SK-N-SH (cell line): ENCODE data around the gene EPB41L2. TPM values are rescaled to one million over a fixed set of nuclear protein-coding genes. Genes with fewer than 3 reads are reported as not detected.

Experiments used
- CTCF ChIA-PET: fragments of 300-600, 350-600 bp; formaldehyde crosslinking; extraction: SDS; loops from one replicate; lab custom pipeline; 2021; lab: Yijun Ruan, JAX
- POLR2A ChIA-PET: fragments of 350-600 bp; sonication (Branson Sonifier 250); formaldehyde crosslinking; extraction: SDS; loops from one replicate; lab custom pipeline; 2020; ENCODE audit warnings: antibody characterized with exemption, inconsistent platforms; lab: Yijun Ruan, JAX
- DNase-seq: peaks from one replicate; pipeline ENCODE4 v3.0.0; 2012
- H2AFZ ChIP-seq: fragments of 200-600 bp; sonication (generic); 2 replicates; pipeline ENCODE4 v1.8.1; 2016; ENCODE audit warnings: antibody characterized with exemption, mild to moderate bottlenecking, low read depth
- H3F3A ChIP-seq: fragments of 200-600 bp; sonication (generic); replicated peaks from 2 replicates; pipeline ENCODE3; 2016; ENCODE audit warnings: antibody characterized with exemption, mild to moderate bottlenecking; ENCODE audit not compliant: insufficient read depth
- H3K27ac ChIP-seq, 2 experiments: fragments of 200-500 bp in 1 of 2; fragments of 200-600 bp in 1 of 2; sonication (Bioruptor generic) in 1 of 2; sonication (generic), shearing (Covaris generic) in 1 of 2; 2 replicates each; pipeline versions ENCODE4 v1.5.1 to v1.6.1; 2014 to 2016; ENCODE audit warnings: low read depth in 2 of 2, inconsistent platforms in 1 of 2, low read length in 1 of 2, mild to moderate bottlenecking in 1 of 2, mixed read lengths in 1 of 2
- H3K27me3 ChIP-seq: fragments of 200-600 bp; sonication (generic), shearing (Covaris generic); 2 replicates; pipeline ENCODE4 v1.6.1; 2016; ENCODE audit warnings: mixed run types; ENCODE audit not compliant: insufficient read depth
- H3K36me3 ChIP-seq, 2 experiments: fragments of 200-500 bp in 1 of 2; fragments of 200-600 bp in 1 of 2; sonication (Bioruptor generic) in 1 of 2; sonication (generic) in 1 of 2; replicated peaks in 1 of 2; 2 replicates each; pipeline versions ENCODE3 to v1.5.1; 2014 to 2016; ENCODE audit warnings: low read length in 1 of 2, mild to moderate bottlenecking in 1 of 2; ENCODE audit not compliant: insufficient read depth in 2 of 2, control insufficient read depth in 1 of 2
- H3K4me1 ChIP-seq, 2 experiments: fragments of 200-500 bp in 1 of 2; fragments of 200-600 bp in 1 of 2; sonication (Bioruptor generic) in 1 of 2; sonication (generic), shearing (Covaris generic) in 1 of 2; 2 replicates each; pipeline versions ENCODE4 v1.5.1 to v1.6.1; 2014 to 2016; ENCODE audit warnings: low read depth in 1 of 2, low read length in 1 of 2, mixed run types in 1 of 2; ENCODE audit not compliant: insufficient read depth in 2 of 2, control insufficient read depth in 1 of 2
- H3K4me2 ChIP-seq: fragments of 200-600 bp; sonication (generic), shearing (Covaris generic); 2 replicates; pipeline ENCODE4 v1.6.1; 2017; ENCODE audit warnings: mixed run types
- H3K4me3 ChIP-seq, 2 experiments: fragments of 200-500 bp in 1 of 2; fragments of 200-600 bp in 1 of 2; sonication (Bioruptor generic) in 1 of 2; sonication (generic), shearing (Covaris generic) in 1 of 2; 2 replicates each; pipeline versions ENCODE4 v1.5.1 to v1.8.1; 2014 to 2016; ENCODE audit warnings: low read depth in 2 of 2, inconsistent platforms in 1 of 2, low read length in 1 of 2, mild to moderate bottlenecking in 1 of 2, mixed read lengths in 1 of 2, moderate library complexity in 1 of 2
- H3K79me2 ChIP-seq: fragments of 200-600 bp; sonication (generic); 2 replicates; pipeline ENCODE4 v1.8.1; 2017; ENCODE audit warnings: mild to moderate bottlenecking; ENCODE audit not compliant: insufficient read depth
- H3K9ac ChIP-seq: fragments of 200-600 bp; sonication (generic); 2 replicates; pipeline ENCODE4 v1.6.1; 2017; ENCODE audit warnings: mixed run types
- H3K9me2 ChIP-seq: fragments of 200-600 bp; sonication (generic); 2 replicates; pipeline ENCODE4 v1.6.1; 2017; ENCODE audit warnings: mixed run types
- H3K9me3 ChIP-seq: fragments of 200-600 bp; sonication (generic); 2 replicates; pipeline ENCODE4 v1.6.1; 2017; ENCODE audit warnings: mixed run types, mild to moderate bottlenecking, moderate library complexity
- H4K20me1 ChIP-seq: fragments of 200-600 bp; sonication (generic); 2 replicates; pipeline ENCODE4 v1.6.1; 2017; ENCODE audit warnings: mild to moderate bottlenecking, mixed run types; ENCODE audit not compliant: insufficient read depth
- EZH2phosphoT487 ChIP-seq: fragments of 200-600 bp; sonication (generic); IDR thresholded peaks from 2 replicates; pipeline ENCODE4 v1.6.1; 2017; ENCODE audit warnings: low read depth, mixed run types, mild to moderate bottlenecking, antibody characterized with exemption, moderate library complexity, borderline replicate concordance
- FOSL2 ChIP-seq: IDR thresholded peaks from 2 replicates; pipeline ENCODE4 v1.4.0; 2012; ENCODE audit warnings: low read depth, mild to moderate bottlenecking, moderate library complexity, borderline replicate concordance
- FOXJ3 ChIP-seq: sonication (generic); formaldehyde crosslinking; IDR thresholded peaks from 2 replicates; pipeline ENCODE4 v1.5.1; 2020; ENCODE audit warnings: mild to moderate bottlenecking, missing genetic modification reagents
- GABPA ChIP-seq: IDR thresholded peaks from 2 replicates; pipeline ENCODE4 v1.4.0; 2012; ENCODE audit warnings: low read depth, mild to moderate bottlenecking
- MXI1 ChIP-seq: IDR thresholded peaks from 2 replicates; pipeline ENCODE4 v1.6.1; 2012; ENCODE audit warnings: mild to moderate bottlenecking, low read depth, low read length, improper control_type of control experiment
- NFIC ChIP-seq: IDR thresholded peaks from 2 replicates; pipeline ENCODE4 v1.4.0; 2012; ENCODE audit warnings: borderline replicate concordance
- NRF1 ChIP-seq: IDR thresholded peaks from 2 replicates; pipeline ENCODE4 v1.6.1; 2012; ENCODE audit warnings: low read depth, mild to moderate bottlenecking, low read length
- RAD21 ChIP-seq: IDR thresholded peaks from 2 replicates; pipeline ENCODE4 v1.6.1; 2012; ENCODE audit warnings: mild to moderate bottlenecking, low read length
- RFX5 ChIP-seq: IDR thresholded peaks from 2 replicates; pipeline ENCODE4 v1.6.1; 2012; ENCODE audit warnings: mild to moderate bottlenecking, improper control_type of control experiment, low read length
- RXRA ChIP-seq: IDR thresholded peaks from 2 replicates; pipeline ENCODE4 v1.4.0; 2012; ENCODE audit warnings: low read depth, mild to moderate bottlenecking, borderline replicate concordance
- SIN3A ChIP-seq: IDR thresholded peaks from 2 replicates; pipeline ENCODE4 v1.6.1; 2012; ENCODE audit warnings: low read depth, mild to moderate bottlenecking, low read length, moderate library complexity, borderline replicate concordance
- TCF12 ChIP-seq: IDR thresholded peaks from 2 replicates; pipeline ENCODE4 v1.4.0; 2012
- TEAD4 ChIP-seq: IDR thresholded peaks from 2 replicates; pipeline ENCODE4 v1.4.0; 2012; ENCODE audit warnings: mild to moderate bottlenecking, borderline replicate concordance; ENCODE audit not compliant: insufficient read depth
- USF1 ChIP-seq: IDR thresholded peaks from 2 replicates; pipeline ENCODE4 v1.4.0; 2012; ENCODE audit warnings: low read depth, borderline replicate concordance
- YY1 ChIP-seq: IDR thresholded peaks from 2 replicates; pipeline ENCODE4 v1.4.0; 2012; ENCODE audit warnings: low read depth, mild to moderate bottlenecking
- WGBS: methylation state at CpG from one replicate; pipeline ENCODE4 v1.1.6; 2017; ENCODE audit warnings: low lambda C conversion rate; 5-methylcytosine and 5-hydroxymethylcytosine counted together
- polyA plus RNA-seq, 3 experiments: library from polyadenylated mRNA; depleted of rRNA; stranded (reverse); fragments of >200 nt; gene quantifications; 2 replicates each; pipeline ENCODE4 v1.2.3, GENCODE V29; 2012
- TF ChIP-seq, protein P1 (sequence below): IDR thresholded peaks from 2 replicates; pipeline ENCODE4 v1.4.0; 2012; ENCODE audit warnings: low read depth, borderline replicate concordance
- TF ChIP-seq, protein P2 (sequence below): fragments of 150-350 bp; IDR thresholded peaks from 2 replicates; pipeline ENCODE4 v1.6.1; 2016; ENCODE audit warnings: mild to moderate bottlenecking, low read depth, low read length
- TF ChIP-seq, protein P3 (sequence below): IDR thresholded peaks from 2 replicates; pipeline ENCODE4 v1.6.1; 2012; ENCODE audit warnings: mild to moderate bottlenecking, low read depth, low read length, moderate library complexity

EPB41L2 gene
- polyA plus RNA-seq, 1 of the 3 experiments (the other 2 are of a cell fraction), result 1.4 TPM

GRCh38 chr6:130862370-130862769 lies 200.7 kb downstream of the EPB41L2 start:
- Histone ChIP-seq H4K20me1 (no peaks in the 10 kb centered on the region), H3K4me3 (no peak overlapping the region), H3K4me1 (no peaks in the 10 kb centered on the region), H3K79me2 (no peaks in the 10 kb centered on the region), H3K27me3 (no peaks in the 10 kb centered on the region), H3K36me3 (no peaks in the 10 kb centered on the region), H3K4me2 (no peak overlapping the region), H3K9me2 (no peaks in the 10 kb centered on the region), H3F3A (no peaks in the 10 kb centered on the region), H3K27ac (no peak overlapping the region), H2AFZ (no peak overlapping the region), H3K9me3 (no peaks in the 10 kb centered on the region), H3K9ac (no peak overlapping the region)
- TF ChIP-seq NFIC (no peak), NRF1 (no peak), TCF12 (no peak), EZH2phosphoT487 (no peak), RFX5 (no peak), USF1 (no peak), MXI1 (no peak), GABPA (no peak), SIN3A (no peak), FOXJ3 (no peak), TEAD4 (no peak), FOSL2 (no peak), RAD21 (no peak), RXRA (no peak), YY1 (no peak)
- TF ChIP-seq, protein P1, sequence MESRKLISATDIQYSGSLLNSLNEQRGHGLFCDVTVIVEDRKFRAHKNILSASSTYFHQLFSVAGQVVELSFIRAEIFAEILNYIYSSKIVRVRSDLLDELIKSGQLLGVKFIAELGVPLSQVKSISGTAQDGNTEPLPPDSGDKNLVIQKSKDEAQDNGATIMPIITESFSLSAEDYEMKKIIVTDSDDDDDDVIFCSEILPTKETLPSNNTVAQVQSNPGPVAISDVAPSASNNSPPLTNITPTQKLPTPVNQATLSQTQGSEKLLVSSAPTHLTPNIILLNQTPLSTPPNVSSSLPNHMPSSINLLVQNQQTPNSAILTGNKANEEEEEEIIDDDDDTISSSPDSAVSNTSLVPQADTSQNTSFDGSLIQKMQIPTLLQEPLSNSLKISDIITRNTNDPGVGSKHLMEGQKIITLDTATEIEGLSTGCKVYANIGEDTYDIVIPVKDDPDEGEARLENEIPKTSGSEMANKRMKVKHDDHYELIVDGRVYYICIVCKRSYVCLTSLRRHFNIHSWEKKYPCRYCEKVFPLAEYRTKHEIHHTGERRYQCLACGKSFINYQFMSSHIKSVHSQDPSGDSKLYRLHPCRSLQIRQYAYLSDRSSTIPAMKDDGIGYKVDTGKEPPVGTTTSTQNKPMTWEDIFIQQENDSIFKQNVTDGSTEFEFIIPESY, result no peak
- TF ChIP-seq, protein P2, sequence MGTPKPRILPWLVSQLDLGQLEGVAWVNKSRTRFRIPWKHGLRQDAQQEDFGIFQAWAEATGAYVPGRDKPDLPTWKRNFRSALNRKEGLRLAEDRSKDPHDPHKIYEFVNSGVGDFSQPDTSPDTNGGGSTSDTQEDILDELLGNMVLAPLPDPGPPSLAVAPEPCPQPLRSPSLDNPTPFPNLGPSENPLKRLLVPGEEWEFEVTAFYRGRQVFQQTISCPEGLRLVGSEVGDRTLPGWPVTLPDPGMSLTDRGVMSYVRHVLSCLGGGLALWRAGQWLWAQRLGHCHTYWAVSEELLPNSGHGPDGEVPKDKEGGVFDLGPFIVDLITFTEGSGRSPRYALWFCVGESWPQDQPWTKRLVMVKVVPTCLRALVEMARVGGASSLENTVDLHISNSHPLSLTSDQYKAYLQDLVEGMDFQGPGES, result no peak
- TF ChIP-seq, protein P3, sequence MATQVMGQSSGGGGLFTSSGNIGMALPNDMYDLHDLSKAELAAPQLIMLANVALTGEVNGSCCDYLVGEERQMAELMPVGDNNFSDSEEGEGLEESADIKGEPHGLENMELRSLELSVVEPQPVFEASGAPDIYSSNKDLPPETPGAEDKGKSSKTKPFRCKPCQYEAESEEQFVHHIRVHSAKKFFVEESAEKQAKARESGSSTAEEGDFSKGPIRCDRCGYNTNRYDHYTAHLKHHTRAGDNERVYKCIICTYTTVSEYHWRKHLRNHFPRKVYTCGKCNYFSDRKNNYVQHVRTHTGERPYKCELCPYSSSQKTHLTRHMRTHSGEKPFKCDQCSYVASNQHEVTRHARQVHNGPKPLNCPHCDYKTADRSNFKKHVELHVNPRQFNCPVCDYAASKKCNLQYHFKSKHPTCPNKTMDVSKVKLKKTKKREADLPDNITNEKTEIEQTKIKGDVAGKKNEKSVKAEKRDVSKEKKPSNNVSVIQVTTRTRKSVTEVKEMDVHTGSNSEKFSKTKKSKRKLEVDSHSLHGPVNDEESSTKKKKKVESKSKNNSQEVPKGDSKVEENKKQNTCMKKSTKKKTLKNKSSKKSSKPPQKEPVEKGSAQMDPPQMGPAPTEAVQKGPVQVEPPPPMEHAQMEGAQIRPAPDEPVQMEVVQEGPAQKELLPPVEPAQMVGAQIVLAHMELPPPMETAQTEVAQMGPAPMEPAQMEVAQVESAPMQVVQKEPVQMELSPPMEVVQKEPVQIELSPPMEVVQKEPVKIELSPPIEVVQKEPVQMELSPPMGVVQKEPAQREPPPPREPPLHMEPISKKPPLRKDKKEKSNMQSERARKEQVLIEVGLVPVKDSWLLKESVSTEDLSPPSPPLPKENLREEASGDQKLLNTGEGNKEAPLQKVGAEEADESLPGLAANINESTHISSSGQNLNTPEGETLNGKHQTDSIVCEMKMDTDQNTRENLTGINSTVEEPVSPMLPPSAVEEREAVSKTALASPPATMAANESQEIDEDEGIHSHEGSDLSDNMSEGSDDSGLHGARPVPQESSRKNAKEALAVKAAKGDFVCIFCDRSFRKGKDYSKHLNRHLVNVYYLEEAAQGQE, result no peak
- no peak for DNase-seq
- ChIA-PET CTCF (interaction anchor here (0.8 to 1.7 kb wide), 3 partner anchors 9 to 657 kb away, joined by 3 to 11 read pairs (median 3); no protein-coding TSS in a partner anchor), POLR2A (no interaction called here)
- 83% methylated on average over 2 of the region's 2 CpGs for WGBS
